Heart left ventricle (tissue), 16 donors: Measurements from ENCODE around the gene EMX2. TPM values are rescaled to one million over a fixed set of nuclear protein-coding genes. Genes with fewer than 3 reads are reported as not detected.

ENCODE experiments used
- ATAC-seq, 4 donors: fragments of 200-7000 bp; cut with Tn5 transposase; one replicate each; pipeline ENCODE4 v1.9.1; 2020 to 2022; ENCODE audit warnings: moderate library complexity in 4 of 4, mild to moderate bottlenecking in 3 of 4, moderate number of reproducible peaks in 1 of 4
- DNase-seq, 5 donors: peaks; one replicate each; pipeline ENCODE4 v3.0.0-alpha.2; 2020
- H3K27ac ChIP-seq, 12 donors: fragments of 200-600 bp; sonication (generic) in 4 of 12; one replicate each; pipeline versions ENCODE4 v1.5.0 to v1.8.0; 2016 to 2022; ENCODE audit warnings: mild to moderate bottlenecking in 2 of 12
- H3K27me3 ChIP-seq, 9 donors: fragments of 200-600 bp; sonication (generic) in 2 of 9; one replicate each; pipeline versions ENCODE4 v1.5.1 to v1.8.0; 2016 to 2022; ENCODE audit warnings: mild to moderate bottlenecking in 3 of 9
- H3K36me3 ChIP-seq, 9 donors: fragments of 200-600 bp; sonication (generic) in 2 of 9; one replicate each; pipeline versions ENCODE4 v1.5.0 to v1.8.0; 2018 to 2022; ENCODE audit warnings: mild to moderate bottlenecking in 2 of 9
- H3K4me1 ChIP-seq, 12 donors: fragments of 200-600 bp; sonication (generic) in 4 of 12; one replicate each; pipeline versions ENCODE4 v1.5.0 to v1.8.0; 2016 to 2022; ENCODE audit warnings: mild to moderate bottlenecking in 3 of 12
- H3K4me3 ChIP-seq, 12 donors: fragments of 200-600 bp; sonication (generic) in 4 of 12; one replicate each; pipeline versions ENCODE4 v1.5.0 to v1.8.0; 2017 to 2022; ENCODE audit warnings: mild to moderate bottlenecking in 9 of 12, moderate library complexity in 4 of 12
- H3K9me3 ChIP-seq, 12 donors: fragments of 200-600 bp; sonication (generic) in 4 of 12; one replicate each; pipeline versions ENCODE4 v1.5.0 to v1.8.0; 2016 to 2022; ENCODE audit warnings: mild to moderate bottlenecking in 1 of 12
- POLR2A ChIP-seq, 2 donors: fragments of 450-650 bp; IDR thresholded peaks; one replicate each; pipeline ENCODE4 v1.6.1; 2017; ENCODE audit warnings: antibody characterized with exemption in 2 of 2, mild to moderate bottlenecking in 2 of 2, moderate library complexity in 2 of 2
- WGBS, 4 donors: extraction: QIAGEN DNeasy Blood & Tissue Kit in 2 of 4; methylation state at CpG; one replicate each; pipeline versions ENCODE4 v1.1.5 to v1.1.7; 2013 to 2018; 5-methylcytosine and 5-hydroxymethylcytosine counted together
- intact Hi-C, 10 donors: fragments of 100-400 bp; cut with DNase I; formaldehyde crosslinking; loops; one replicate each; pipeline versions ENCODE4 v1.11.1 to v1.14.2; 2022
- polyA plus RNA-seq, 2 donors: library from polyadenylated mRNA; stranded (reverse); fragments of 200-250 nt; gene quantifications; one replicate each; pipeline ENCODE4 v1.2.3, GENCODE V29; 2013
- total RNA-seq, 9 donors: library from RNA; depleted of rRNA in 2 of 9; stranded (reverse); fragments of >200 nt in 2 of 9; fragmentation: NEBNext Ultra II Directional in 3 of 9; extraction: Animal tissue kit (Norgen Biotek cat#: 25700) in 3 of 9; gene quantifications; one replicate each; pipeline versions ENCODE4 v1.1.0 to v1.2.4, GENCODE V29; 2016 to 2023
- TF ChIP-seq, protein P1 (sequence below), 12 donors: fragments of 200-600 bp; sonication (generic) in 4 of 12; IDR thresholded peaks; one replicate each; pipeline versions ENCODE4 v1.5.0 to v1.8.0; 2018 to 2022; ENCODE audit warnings: antibody characterized with exemption in 12 of 12, mild to moderate bottlenecking in 5 of 12
- donor health status: ischemic (EF 13 %, LVEDD 7.1; RV severe dilation, severe dysfunction).
- donor health status: healthy with polysubstance abuse.
- donor health status: DM: no; HTN: yes; CAD: no.
- donor health status: DM: no; HTN: no; CAD: no.
- donor health status: ischemic (EF 25% LVEDD 6.9; RV normal size, moderate dysfunction).
- donor health status: ischemic (EF 25% LVEDD 5.7; RV mildly dilated, moderate dysfunction).
- donor health status: healthy.
- donor health status: DM: yes; HTN: yes; CAD: no.
- donor health status: ischemic (EF 35%, LVEDD 5.7; RV mildly dilated, moderate dysfunction).
- donor health status: nonischemic (EF 11% LVEDD 7.7; RV severe dilation, severe dysfunction).
- donor health status: DM: yes; HTN: yes; CAD: no.
- donor health status: PGD.
- donor health status: ischemic (EF 29% LVEDD 5.4; RV normal size, mild dysfunction).
- donor health status: nonischemic (EF 23%, LVEDD 6.1; RV moderate dilation, normal function).

The EMX2 gene
- total and polyA plus RNA-seq, 11 donors: 0.06 to 0.54 (median 0.19) TPM; not detected in 4

- peaks cover 62 to 100% (median 96%) of the 10 kb centered on the region in 9 donors for H3K27me3 ChIP-seq
- peaks cover 0 to 46% (median 23%) of the 10 kb centered on the region in 12 donors for H3K4me1 ChIP-seq
- TF ChIP-seq, protein P1, sequence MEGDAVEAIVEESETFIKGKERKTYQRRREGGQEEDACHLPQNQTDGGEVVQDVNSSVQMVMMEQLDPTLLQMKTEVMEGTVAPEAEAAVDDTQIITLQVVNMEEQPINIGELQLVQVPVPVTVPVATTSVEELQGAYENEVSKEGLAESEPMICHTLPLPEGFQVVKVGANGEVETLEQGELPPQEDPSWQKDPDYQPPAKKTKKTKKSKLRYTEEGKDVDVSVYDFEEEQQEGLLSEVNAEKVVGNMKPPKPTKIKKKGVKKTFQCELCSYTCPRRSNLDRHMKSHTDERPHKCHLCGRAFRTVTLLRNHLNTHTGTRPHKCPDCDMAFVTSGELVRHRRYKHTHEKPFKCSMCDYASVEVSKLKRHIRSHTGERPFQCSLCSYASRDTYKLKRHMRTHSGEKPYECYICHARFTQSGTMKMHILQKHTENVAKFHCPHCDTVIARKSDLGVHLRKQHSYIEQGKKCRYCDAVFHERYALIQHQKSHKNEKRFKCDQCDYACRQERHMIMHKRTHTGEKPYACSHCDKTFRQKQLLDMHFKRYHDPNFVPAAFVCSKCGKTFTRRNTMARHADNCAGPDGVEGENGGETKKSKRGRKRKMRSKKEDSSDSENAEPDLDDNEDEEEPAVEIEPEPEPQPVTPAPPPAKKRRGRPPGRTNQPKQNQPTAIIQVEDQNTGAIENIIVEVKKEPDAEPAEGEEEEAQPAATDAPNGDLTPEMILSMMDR (IDR thresholded peaks at IDR 0.05): peak in 1 of 12 donors; percentile 0
- TF ChIP-seq POLR2A (IDR thresholded peaks at IDR 0.05): no peak
- H3K27ac ChIP-seq: no peak overlapping the region
- DNase-seq (no peak), ATAC-seq (peak in 1 of 4 donors; percentile 18)
- peak overlapping the region in 5 of 12 donors; percentile 16 to 43 (median 33) for H3K4me3 ChIP-seq
- WGBS, 4 donors: 11 to 22% (median 13%) methylated on average over 26 to 38 of the region's 38 CpGs
- H3K36me3 ChIP-seq: no peaks in the 10 kb centered on the region
- intact Hi-C loops: loop anchor here (1.0 to 10.0 kb wide), 6 partner anchors 567 to 707 kb away; no protein-coding TSS in a partner anchor
- H3K9me3 ChIP-seq: no peaks in the 10 kb centered on the region
These were observed 4.5 kb upstream of the EMX2 start for GRCh38 chr10:117537904-117538524.

DNA sequence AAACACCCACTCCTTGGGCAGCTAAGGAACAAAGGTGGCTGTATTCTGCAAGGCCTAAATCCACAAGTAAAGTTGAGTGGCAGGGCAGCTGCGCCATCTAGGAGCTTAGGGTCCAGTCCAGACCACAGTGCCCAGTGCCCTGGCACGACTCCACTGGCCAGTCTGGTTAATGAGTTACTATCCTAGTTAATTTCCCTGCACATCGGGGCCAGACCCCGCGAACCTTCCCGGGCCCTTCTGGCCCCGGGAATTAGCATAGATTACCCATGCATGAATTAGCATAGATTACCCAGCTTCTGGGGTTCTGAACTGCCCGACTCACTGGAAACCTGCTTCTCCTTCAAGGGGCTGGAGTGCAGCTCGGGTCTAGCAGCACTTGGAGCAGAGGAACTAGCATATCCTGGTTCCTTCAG, 3.2 kb upstream of the EMX2 start:
- H3K4me3 ChIP-seq: no peak overlapping the region
- intact Hi-C loops: loop anchor here in 9 of 10 donors (2.0 to 10.0 kb wide), 5 partner anchors 565 to 705 kb away; no protein-coding TSS in a partner anchor
- WGBS, 4 donors: 20 to 50% (median 34%) methylated on average over 2 to 9 of the region's 9 CpGs
- H3K36me3 ChIP-seq: no peaks in the 10 kb centered on the region
- H3K27me3 ChIP-seq: peaks cover 65 to 100% (median 96%) of the 10 kb centered on the region in 9 donors
- DNase-seq (no peak), ATAC-seq (no peak)
- H3K4me1 ChIP-seq: peaks cover 5 to 51% (median 25%) of the 10 kb centered on the region in 12 donors
- TF ChIP-seq, protein P1 (IDR thresholded peaks at IDR 0.05): no peak
- TF ChIP-seq POLR2A (IDR thresholded peaks at IDR 0.05): no peak
- no peak overlapping the region for H3K27ac ChIP-seq
- H3K9me3 ChIP-seq: no peaks in the 10 kb centered on the region

GRCh38 chr10:117539903-117540639, 2.5 kb upstream of the EMX2 start:
- no peak for TF ChIP-seq POLR2A (IDR thresholded peaks at IDR 0.05)
- TF ChIP-seq, protein P1 (IDR thresholded peaks at IDR 0.05): no peak
- WGBS, 4 donors: 33 to 80% (median 43%) methylated on average over 2 to 3 of the region's 3 CpGs
- Histone ChIP-seq H3K4me1 (peaks cover 5 to 51% (median 28%) of the 10 kb centered on the region in 12 donors), H3K27me3 (peaks cover 65 to 100% (median 96%) of the 10 kb centered on the region in 9 donors), H3K36me3 (no peaks in the 10 kb centered on the region), H3K4me3 (no peak overlapping the region), H3K27ac (no peak overlapping the region), H3K9me3 (no peaks in the 10 kb centered on the region)
- ATAC-seq: no peak
- DNase-seq: no peak
- intact Hi-C loops: loop anchor here in 9 of 10 donors (2.0 to 10.0 kb wide), 5 partner anchors 565 to 705 kb away; no protein-coding TSS in a partner anchor
